Mammary epithelial cell (primary cell): Measurements from ENCODE around the gene INVS.

Experiments
- EZH2 ChIP-seq: IDR thresholded peaks from 2 replicates; pipeline ENCODE4 v1.6.1; 2012; ENCODE audit warnings: low read length, inconsistent platforms, borderline replicate concordance
- TF ChIP-seq, protein P1 (sequence below), 2 donors: IDR thresholded peaks in 1 of 2; conservative IDR thresholded peaks in 1 of 2; 2 replicates each; pipeline ENCODE4 v1.5.1; 2011 to 2012; ENCODE audit warnings: inconsistent platforms in 2 of 2, low read length in 2 of 2, mild to moderate bottlenecking in 2 of 2, control low read depth in 1 of 2, low read depth in 1 of 2; ENCODE audit not compliant: insufficient read depth in 1 of 2; ENCODE audit errors: extremely low read depth in 1 of 2

DNA sequence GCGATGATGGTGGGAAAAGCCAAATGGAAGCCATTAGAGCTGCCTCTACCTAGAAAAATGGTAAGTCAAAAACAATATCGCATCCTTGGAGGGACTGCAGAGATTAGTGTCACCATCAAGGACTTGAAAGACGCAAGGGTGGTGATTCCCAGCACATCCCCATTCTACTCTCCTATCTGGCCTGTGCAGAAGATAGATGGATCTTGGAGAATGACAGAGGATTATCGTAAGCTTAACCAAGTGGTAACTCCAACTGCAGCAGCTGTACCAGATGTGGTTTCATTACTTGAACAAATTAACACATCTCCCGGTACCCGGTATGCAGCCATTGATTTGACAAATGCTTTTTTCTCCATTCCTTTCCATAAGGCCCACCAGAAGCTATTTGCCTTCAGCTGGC lies 24.1 kb upstream of the INVS start:
- TF ChIP-seq, protein P1, sequence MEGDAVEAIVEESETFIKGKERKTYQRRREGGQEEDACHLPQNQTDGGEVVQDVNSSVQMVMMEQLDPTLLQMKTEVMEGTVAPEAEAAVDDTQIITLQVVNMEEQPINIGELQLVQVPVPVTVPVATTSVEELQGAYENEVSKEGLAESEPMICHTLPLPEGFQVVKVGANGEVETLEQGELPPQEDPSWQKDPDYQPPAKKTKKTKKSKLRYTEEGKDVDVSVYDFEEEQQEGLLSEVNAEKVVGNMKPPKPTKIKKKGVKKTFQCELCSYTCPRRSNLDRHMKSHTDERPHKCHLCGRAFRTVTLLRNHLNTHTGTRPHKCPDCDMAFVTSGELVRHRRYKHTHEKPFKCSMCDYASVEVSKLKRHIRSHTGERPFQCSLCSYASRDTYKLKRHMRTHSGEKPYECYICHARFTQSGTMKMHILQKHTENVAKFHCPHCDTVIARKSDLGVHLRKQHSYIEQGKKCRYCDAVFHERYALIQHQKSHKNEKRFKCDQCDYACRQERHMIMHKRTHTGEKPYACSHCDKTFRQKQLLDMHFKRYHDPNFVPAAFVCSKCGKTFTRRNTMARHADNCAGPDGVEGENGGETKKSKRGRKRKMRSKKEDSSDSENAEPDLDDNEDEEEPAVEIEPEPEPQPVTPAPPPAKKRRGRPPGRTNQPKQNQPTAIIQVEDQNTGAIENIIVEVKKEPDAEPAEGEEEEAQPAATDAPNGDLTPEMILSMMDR (conservative IDR thresholded peaks at IDR 0.05 in 1 of 2, IDR thresholded peaks at IDR 0.05 in 1 of 2; ENCODE audit: extremely low read depth in 1 of 2, insufficient read depth in 1 of 2, low read depth in 1 of 2, low read length in 2 of 2), result no peak
- TF ChIP-seq EZH2, result no peak
